Memory B cell (primary cell): ENCODE data around the gene LGALS9C.
A peak's percentile ranks its signal among the peaks of the same experiment; 100 is the strongest.
"Not testable (repeated sequence)": the region's sequence is repeated elsewhere in the genome, so short reads cannot be mapped to it uniquely, and the experiment has no call there.

ENCODE experiments used
- ATAC-seq: fragments of 150-1000 bp; cut with Tn5 transposase; 2 replicates; pipeline ENCODE4 v1.10.0; 2021; ENCODE audit warnings: low read depth, mild to moderate bottlenecking, moderate library complexity
- DNase-seq, 2 donors: peaks; one replicate each; pipeline ENCODE4 v3.0.0; 2022; ENCODE audit warnings: low spot score in 2 of 2
- H3K27ac Mint-ChIP-seq: one replicate; pipeline ENCODE4 v1.8.0; 2022; ENCODE audit warnings: mild to moderate bottlenecking, moderate library complexity, mixed read lengths
- H3K27me3 Mint-ChIP-seq: one replicate; pipeline ENCODE4 v1.8.0; 2022; ENCODE audit warnings: mixed read lengths
- H3K36me3 Mint-ChIP-seq: one replicate; pipeline ENCODE4 v1.8.0; 2022; ENCODE audit warnings: mild to moderate bottlenecking, mixed read lengths
- H3K4me1 Mint-ChIP-seq: one replicate; pipeline ENCODE4 v1.8.0; 2022; ENCODE audit warnings: mixed read lengths
- H3K4me3 Mint-ChIP-seq: one replicate; pipeline ENCODE4 v1.8.0; 2022; ENCODE audit warnings: mild to moderate bottlenecking, moderate library complexity, mixed read lengths
- H3K9me3 Mint-ChIP-seq: one replicate; pipeline ENCODE4 v1.8.0; 2022; ENCODE audit warnings: mixed read lengths

Gene LGALS9C

DNA sequence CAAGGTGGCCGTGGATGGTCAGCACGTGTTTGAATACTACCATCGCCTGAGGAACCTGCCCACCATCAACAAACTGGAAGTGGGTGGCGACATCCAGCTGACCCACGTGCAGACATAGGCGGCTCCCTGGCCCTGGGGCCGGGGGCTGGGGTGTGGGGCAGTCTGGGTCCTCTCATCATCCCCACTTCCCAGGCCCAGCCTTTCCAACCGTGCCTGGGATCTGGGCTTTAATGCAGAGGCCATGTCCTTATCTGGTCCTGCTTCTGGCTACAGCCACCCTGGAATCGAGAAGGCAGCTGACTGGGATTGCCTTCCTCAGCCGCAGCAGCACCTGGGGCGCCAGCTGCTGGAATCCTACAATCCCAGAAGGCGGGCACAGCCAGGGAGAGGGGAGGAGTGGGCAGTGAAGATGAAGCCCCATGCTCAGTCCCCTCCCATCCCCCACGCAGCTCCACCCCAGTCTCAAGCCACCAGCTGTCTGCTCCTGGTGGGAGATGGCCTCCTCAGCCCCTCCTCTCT, 17.7 kb downstream of the LGALS9C start:
- DNase-seq, H3K27ac Mint-ChIP-seq, H3K4me1 Mint-ChIP-seq, H3K9me3 Mint-ChIP-seq, H3K27me3 Mint-ChIP-seq, H3K4me3 Mint-ChIP-seq, ATAC-seq, H3K36me3 Mint-ChIP-seq: not testable (repeated sequence)

DNA sequence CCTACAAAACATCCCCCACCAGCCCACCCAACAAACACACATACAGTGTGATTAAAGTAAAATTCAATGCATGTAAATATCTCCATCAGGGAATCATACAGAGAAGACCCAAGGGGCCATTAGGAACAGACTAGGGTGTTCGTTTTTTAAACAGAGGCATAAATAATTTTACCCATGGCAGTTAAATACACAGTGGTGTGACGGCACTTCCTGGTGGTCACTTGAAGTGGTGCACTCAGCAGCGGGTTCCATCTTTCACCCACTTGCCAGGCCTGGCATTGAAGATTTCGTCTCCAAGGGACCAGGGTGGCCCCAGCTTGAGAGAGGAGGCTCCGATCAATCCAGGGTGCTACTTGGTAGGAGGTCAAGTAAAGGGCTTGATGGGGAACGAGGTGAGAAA, 20.5 kb downstream of the LGALS9C start:
- H3K9me3 Mint-ChIP-seq, H3K27me3 Mint-ChIP-seq, H3K36me3 Mint-ChIP-seq, DNase-seq, H3K4me1 Mint-ChIP-seq, H3K4me3 Mint-ChIP-seq, H3K27ac Mint-ChIP-seq: not testable (repeated sequence)
- peak; percentile 35 for ATAC-seq

DNA sequence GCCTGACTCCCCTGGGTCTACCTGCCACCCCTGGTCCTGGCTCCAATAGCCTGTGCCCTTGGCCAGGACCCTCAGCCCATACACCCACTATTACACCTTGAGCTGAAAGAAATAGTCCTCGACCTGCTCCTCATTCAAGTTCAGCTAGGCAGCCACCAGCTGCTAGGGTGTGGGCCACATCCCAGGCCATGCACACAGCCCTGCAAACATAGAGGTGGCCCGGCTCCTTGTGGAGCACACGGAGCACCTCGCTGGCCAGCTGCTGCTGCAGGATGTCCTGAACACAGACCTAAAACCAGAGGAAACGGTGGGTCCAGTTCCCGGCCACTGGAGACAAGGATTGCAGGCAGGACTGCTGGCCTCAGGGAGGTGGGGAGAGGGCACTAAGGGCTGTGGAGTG, 22.5 kb downstream of the LGALS9C start:
- not testable (repeated sequence) for ATAC-seq, H3K27me3 Mint-ChIP-seq, H3K9me3 Mint-ChIP-seq, H3K4me1 Mint-ChIP-seq, H3K27ac Mint-ChIP-seq, H3K36me3 Mint-ChIP-seq, DNase-seq, H3K4me3 Mint-ChIP-seq

DNA sequence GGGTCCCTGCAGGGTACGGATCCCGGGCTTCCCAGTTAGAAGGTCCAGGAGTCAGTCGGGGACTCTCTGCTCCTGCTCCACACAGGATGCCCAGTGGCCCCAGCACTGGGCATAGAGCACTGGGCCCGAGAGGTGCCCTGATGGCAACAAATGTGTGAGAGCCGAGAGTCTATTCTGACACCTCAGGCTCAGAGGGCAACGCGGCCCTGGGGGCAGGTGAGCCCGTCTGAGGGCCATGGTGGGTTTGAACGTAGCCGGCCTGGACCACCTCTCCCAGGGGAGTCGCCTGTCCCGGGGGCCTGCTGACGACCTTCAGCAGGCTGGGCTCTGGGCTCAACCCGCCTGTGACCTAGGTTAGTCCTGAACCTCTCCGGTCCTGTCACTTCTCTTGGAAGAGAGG, 23.2 kb downstream of the LGALS9C start:
- DNase-seq, H3K9me3 Mint-ChIP-seq, H3K27me3 Mint-ChIP-seq, H3K4me3 Mint-ChIP-seq, H3K36me3 Mint-ChIP-seq, ATAC-seq, H3K27ac Mint-ChIP-seq, H3K4me1 Mint-ChIP-seq: not testable (repeated sequence)

DNA sequence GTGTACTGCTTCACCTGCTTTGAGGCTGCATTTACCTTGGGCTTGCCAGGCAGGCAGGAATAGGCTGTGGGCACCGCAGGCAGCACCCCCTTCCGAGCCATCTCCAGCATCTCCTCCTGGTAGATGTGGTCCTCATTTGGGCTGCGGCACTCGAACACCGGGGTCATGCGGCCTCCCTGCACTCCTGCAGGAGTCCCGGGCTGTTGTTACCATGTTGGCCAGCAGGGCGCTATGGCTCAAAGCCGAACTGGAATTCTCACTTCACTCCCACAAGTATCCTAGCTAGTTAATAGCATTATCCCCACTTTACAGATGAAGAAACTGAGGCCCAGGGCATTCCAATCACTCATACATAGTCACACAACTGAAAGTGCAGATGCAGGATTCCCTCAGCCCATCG, 23.7 kb downstream of the LGALS9C start:
- not testable (repeated sequence) for H3K27me3 Mint-ChIP-seq, H3K4me1 Mint-ChIP-seq, H3K36me3 Mint-ChIP-seq, H3K9me3 Mint-ChIP-seq, H3K4me3 Mint-ChIP-seq, H3K27ac Mint-ChIP-seq, DNase-seq, ATAC-seq

DNA sequence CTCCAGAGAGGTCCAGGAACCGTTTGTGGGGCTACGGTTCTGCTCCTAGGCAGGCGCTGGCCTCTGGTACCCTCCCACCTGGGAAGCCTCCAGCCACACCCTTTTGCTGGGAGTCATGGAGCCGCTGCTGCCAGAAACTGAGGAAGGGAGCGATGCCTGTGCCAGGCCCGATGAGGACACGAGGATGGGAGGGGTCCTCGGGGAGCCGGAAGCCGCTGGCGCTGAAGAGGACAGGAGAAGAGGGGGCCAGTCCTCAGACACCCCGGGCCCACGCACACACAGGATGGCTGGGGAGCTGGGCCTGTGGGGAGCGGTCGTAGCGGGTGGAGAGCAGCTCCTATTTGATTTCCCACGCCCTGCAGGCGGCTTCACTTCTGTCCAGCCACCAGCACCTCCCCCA, 24.2 kb downstream of the LGALS9C start:
- H3K27ac Mint-ChIP-seq, DNase-seq, H3K9me3 Mint-ChIP-seq, H3K4me3 Mint-ChIP-seq, H3K4me1 Mint-ChIP-seq, H3K36me3 Mint-ChIP-seq, ATAC-seq, H3K27me3 Mint-ChIP-seq: not testable (repeated sequence)

DNA sequence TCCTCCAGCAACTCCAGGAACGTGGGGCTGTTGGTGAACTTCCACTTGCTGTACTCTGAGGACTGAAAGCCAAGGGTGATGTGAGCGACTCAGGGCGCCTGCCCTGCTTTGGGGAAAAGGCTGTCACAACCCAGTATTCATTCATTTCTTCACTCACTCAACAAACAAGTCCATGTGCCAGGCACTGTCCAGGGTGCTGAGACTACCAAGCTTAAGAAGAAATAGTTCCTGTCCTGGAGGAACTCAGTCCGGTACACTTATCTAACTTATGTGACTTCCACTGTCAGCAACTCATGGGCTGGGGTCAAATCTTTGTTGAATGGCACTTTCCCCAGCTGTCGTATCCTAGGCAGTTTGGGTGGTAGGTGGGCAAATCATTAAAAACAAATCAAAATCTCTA, 26.6 kb downstream of the LGALS9C start:
- not testable (repeated sequence) for H3K27me3 Mint-ChIP-seq, H3K4me1 Mint-ChIP-seq, H3K9me3 Mint-ChIP-seq, H3K36me3 Mint-ChIP-seq, DNase-seq, ATAC-seq, H3K4me3 Mint-ChIP-seq, H3K27ac Mint-ChIP-seq

DNA sequence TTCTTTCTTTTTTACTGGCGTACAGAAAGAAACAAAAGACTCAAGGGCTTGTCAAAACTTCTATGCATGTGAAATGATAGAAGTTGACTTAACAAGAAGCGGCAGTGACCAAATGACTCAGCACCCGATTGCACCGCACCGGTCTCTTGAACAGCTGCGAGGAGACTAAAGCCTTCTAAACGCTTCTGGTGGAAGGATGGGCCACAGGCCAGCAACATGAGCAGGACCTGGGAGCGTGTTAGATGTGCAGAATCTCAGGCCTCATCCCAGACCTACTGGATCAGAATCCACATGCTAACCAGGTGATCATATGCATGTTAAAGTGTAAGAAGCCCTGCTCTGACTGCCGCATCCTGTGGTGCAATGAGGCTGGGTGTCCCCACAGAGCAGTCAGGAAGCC, 31.1 kb downstream of the LGALS9C start:
- DNase-seq, H3K4me3 Mint-ChIP-seq, H3K4me1 Mint-ChIP-seq, H3K27me3 Mint-ChIP-seq, ATAC-seq, H3K36me3 Mint-ChIP-seq, H3K9me3 Mint-ChIP-seq, H3K27ac Mint-ChIP-seq: not testable (repeated sequence)

DNA sequence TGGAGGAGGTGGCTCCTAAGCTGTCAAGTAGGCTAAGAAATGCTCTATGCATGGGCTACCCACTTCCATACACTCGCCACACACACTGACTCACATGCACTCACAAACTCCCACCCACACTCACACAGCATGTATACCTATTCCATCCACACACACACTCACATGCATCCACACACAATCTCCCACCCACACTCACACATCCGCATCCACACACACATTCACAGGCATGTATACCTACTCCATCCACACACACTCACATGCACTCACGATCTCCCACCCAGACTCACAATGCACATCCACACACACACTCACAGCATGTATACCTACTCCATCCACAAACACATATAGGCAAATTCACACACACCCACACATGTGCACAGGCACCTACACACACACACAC, 32.1 kb downstream of the LGALS9C start:
- ATAC-seq, H3K27me3 Mint-ChIP-seq: not testable (repeated sequence)

DNA sequence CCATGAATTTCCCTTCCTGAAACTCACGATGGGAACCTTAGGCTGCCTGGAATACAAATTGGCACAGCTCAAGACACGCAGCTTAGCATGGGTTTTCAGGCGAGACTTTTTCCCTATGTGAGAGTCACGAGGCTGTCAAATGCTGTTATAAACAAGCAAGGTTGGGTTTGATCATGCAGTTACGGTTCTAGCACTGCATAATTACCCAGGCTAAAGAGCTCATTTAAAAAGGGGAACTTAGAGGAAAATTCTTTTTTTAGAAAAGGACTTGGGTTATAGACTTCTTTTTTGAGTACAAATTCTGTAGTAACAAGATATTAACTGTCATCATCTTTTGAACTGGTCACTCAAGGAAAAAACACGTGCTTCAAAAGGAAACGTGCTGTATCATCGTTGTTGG, 44.5 kb downstream of the LGALS9C start:
- not testable (repeated sequence) for H3K4me1 Mint-ChIP-seq, H3K36me3 Mint-ChIP-seq, DNase-seq, H3K27ac Mint-ChIP-seq, H3K27me3 Mint-ChIP-seq, H3K9me3 Mint-ChIP-seq
- ATAC-seq: peak; percentile 99
- H3K4me3 Mint-ChIP-seq: peak overlapping the region; percentile 52

More for the DNA sequence above, 32.1 kb downstream of the LGALS9C start:
- not testable (repeated sequence) for H3K4me1 Mint-ChIP-seq, H3K27ac Mint-ChIP-seq, DNase-seq, H3K36me3 Mint-ChIP-seq, H3K9me3 Mint-ChIP-seq, H3K4me3 Mint-ChIP-seq

DNA sequence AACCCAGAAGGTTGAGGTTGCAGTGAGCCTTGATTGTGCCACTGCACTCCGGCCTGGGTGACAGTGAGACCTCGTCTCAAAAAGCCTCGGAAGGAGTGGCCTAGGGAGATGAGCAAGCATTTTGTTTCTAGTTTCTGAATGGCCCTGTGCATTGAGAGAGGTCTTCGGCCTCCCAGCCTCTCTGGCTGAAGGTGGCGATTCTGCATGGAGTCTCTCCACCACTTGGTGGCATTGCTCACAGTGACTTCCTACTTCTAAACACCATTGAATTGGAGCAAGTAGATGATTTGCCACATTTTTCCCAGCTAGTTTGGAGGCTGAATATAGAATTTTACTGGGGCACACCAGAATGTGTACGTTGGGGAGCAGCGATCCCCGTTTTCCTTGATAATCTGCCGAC, 48.4 kb downstream of the LGALS9C start:
- not testable (repeated sequence) for H3K4me1 Mint-ChIP-seq, H3K9me3 Mint-ChIP-seq, H3K27ac Mint-ChIP-seq, H3K36me3 Mint-ChIP-seq, ATAC-seq, H3K27me3 Mint-ChIP-seq, DNase-seq, H3K4me3 Mint-ChIP-seq

DNA sequence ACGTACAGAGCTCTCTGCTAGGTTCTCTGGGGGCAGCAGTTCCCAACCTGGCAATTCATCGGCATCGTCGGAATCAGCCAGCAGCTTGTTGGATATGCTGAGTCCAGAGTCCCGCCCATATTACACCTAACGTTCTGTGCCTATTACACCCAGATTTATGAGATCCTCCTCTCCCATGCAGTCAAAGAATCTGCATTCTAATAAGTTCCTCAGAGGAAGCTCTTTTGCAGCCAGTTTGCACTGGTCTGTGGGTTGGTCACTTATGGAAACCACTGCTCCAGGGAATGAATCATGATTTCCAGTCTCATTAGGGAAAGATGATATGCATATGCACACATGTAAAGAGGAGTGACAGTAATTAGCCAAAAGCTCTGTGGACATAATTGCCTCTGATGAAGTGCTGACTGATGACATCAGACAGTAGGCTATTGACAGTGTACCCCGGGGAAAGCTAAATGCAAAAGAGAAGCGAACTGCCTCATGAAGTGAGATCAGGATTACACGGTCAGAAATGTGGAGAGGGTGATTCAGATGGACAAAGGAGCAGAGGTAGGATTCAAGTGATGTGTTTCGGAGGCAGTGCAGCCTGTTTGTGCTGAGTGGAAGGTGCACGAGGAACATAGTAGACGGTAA, 49.7 kb downstream of the LGALS9C start:
- not testable (repeated sequence) for DNase-seq, H3K36me3 Mint-ChIP-seq, H3K27me3 Mint-ChIP-seq, H3K4me1 Mint-ChIP-seq, H3K27ac Mint-ChIP-seq, ATAC-seq, H3K9me3 Mint-ChIP-seq, H3K4me3 Mint-ChIP-seq

DNA sequence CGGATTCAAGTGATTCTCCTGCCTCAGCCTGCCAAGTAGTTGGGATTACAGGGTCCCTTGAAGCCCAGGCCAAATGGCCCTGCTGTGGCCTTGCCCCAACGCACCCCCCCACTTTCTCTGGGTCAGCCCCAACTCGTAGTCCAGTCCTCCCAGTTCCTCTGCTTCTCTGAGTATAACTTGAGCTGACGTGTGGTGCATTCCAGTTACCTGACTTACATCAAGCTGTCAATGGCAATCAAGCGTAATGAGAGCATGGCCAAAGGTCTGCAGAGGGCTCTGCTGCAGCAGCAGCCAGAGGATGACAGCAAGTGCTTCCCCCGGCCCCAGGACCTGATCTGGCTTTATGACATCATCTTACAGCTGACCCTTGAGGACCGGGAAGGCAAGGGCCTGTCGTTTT, 50.8 kb downstream of the LGALS9C start:
- H3K4me1 Mint-ChIP-seq, DNase-seq, ATAC-seq, H3K36me3 Mint-ChIP-seq, H3K27me3 Mint-ChIP-seq, H3K9me3 Mint-ChIP-seq, H3K27ac Mint-ChIP-seq, H3K4me3 Mint-ChIP-seq: not testable (repeated sequence)

DNA sequence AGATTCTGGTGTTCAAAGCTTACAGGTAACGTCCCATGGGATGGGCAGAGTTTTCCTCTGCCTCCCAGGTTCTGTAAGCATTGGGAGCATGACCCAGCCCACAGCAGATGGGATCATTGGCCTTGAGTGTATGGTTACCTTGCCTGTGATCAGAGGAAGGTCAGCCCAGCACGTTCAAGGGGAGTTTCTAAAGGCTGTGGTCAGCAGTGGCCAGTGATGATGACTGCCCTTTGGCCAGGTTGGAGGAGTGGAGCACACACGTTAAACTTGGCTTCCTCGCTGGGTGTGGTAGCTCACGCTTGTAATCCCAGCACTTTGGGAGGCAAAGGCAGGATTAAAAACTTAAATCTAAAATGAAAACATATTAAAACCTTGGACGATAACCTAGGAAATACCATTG, 51.8 kb downstream of the LGALS9C start:
- not testable (repeated sequence) for H3K9me3 Mint-ChIP-seq, H3K27me3 Mint-ChIP-seq, H3K4me3 Mint-ChIP-seq, H3K4me1 Mint-ChIP-seq, H3K36me3 Mint-ChIP-seq, DNase-seq, H3K27ac Mint-ChIP-seq, ATAC-seq

DNA sequence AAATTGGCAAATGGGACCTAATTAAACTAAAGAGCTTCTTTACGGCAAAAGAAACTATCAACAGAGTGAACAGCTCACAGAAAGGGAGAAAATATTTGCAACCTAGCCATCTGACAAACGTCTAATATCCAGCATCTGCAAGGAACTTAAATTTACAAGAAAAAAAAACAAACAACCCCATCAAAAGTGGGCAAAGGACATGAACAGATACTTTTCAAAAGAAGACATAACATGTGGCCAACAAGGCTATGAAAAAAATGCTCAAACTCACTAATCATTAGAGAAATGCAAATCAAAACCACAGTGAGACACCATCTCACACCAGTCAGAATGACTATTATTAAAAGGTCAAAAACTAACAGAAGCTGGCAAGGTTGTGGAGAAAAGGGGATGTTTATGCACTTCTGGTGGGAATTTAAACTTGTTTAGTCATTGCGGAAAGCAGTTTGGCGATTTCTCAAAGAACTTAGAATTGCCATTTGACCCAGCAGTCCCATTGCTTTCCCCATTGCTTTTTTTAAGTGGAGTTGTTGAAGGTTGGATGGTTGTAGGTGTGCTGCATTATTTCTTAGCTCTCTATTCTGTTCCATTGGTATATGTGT, 52.4 kb downstream of the LGALS9C start:
- H3K27ac Mint-ChIP-seq, H3K4me1 Mint-ChIP-seq, H3K4me3 Mint-ChIP-seq: not testable (repeated sequence)

More for the DNA sequence above, 52.4 kb downstream of the LGALS9C start:
- not testable (repeated sequence) for H3K36me3 Mint-ChIP-seq, DNase-seq, ATAC-seq, H3K27me3 Mint-ChIP-seq, H3K9me3 Mint-ChIP-seq
